ENCODE measurements around the gene VAV2.

The VAV2 gene

DNA sequence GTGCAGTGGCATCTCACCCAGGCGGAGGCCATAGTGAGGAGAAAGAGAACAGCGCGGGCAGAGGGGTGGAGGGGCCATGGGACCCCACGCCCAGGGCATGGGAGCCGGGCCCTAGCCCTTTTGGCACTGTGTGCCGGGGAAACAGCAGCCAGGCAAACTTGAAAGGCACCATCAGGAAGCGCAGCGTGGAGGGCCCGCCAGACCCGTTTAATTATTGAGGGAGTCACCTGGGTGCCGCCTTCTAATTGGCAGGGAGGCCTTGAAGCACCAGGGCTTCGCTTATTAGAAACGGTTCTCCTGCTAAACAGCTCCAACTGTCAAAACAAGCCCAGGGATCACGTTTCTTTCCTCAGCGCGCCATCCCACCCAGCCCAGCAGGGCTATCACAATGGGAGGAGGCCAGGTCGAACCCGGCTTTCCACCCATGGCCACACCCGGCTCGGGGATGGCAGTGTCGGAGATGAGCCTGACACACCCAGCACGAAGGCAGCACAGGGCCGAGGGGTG, 149.3 kb downstream of the VAV2 start:
- intact Hi-C loops (cut with DNase I), result no loop called here
- DNase-seq, result no peak

DNA sequence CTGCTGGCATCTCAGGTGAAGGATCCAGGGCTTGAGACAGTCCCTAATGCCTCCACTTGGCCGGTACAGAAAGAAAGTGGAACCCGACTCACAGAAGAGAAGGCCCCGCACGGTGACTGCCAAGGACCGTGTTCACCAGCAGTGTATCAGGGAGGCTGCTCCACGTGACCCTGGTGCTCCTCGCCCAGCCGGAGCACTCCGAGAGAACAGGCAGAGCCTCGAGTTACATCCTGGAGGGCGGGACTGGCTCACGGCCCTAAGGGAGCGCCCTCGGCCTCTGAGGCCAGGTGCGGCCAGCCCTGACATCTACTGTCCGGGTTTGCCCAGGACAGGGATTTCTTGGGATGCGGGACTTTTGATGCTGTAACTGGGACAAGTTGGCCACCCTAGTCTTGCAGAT, 149.9 kb downstream of the VAV2 start:
- intact Hi-C loops (cut with DNase I), result no loop called here
- no peak for DNase-seq

DNA sequence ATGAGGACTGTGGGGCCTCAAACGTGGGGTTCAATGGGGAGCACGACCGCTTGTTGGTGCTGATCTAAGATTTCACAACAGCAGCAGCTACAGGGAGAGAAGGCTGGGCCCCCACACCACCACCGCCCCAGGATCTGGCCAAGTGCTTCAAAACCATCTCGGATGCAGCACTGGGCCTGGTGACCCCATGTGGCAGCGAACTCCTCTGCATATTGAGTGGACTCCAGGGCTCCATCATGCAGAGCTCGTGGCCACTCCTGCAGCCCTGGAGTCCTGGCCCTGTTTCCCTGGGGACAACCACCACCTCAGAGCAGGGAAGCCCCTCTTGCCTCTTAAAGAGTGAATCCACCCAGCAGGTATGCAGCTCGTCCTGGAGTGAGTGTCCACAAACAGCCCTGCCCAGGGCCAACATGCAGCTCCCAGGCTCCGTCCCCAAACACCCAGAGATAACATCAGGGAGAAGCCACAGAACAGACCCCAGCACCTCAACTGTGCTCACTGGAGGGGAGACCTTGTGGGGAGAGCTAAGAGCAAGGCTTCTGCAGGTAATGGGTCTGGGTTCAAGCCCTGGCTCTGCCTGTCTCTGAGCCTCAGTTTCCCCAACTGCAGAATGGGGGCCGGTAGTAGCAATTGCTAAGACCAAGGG, 150.8 kb downstream of the VAV2 start:
- intact Hi-C loops (cut with DNase I), result no loop called here
- no peak for DNase-seq

DNA sequence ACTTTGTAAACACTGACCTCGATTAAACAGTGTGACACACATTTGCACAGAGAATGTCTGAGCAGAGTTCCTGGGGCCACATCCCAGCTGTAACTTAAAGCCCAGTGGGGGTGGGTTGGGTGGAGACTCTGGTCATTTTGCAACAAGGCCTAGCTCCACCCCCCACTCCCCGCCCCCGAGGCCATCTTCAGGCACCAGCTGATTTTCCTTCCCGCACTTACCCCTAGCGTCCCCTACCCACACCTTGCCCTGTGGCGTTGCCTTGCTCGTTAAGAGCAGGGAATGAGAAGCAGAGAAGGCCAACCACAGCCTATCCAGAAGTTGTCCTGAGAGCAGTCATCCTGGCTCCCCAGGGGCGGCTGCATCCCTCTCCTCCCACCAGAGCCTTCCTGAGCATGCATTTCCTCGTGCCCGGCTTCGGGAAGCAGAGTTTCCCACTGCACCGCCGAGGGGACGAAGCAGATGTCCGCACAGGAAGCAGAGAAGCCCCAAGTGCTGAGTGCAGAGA, 152.2 kb downstream of the VAV2 start:
- intact Hi-C loops (cut with DNase I), result no loop called here
- DNase-seq, result no peak

DNA sequence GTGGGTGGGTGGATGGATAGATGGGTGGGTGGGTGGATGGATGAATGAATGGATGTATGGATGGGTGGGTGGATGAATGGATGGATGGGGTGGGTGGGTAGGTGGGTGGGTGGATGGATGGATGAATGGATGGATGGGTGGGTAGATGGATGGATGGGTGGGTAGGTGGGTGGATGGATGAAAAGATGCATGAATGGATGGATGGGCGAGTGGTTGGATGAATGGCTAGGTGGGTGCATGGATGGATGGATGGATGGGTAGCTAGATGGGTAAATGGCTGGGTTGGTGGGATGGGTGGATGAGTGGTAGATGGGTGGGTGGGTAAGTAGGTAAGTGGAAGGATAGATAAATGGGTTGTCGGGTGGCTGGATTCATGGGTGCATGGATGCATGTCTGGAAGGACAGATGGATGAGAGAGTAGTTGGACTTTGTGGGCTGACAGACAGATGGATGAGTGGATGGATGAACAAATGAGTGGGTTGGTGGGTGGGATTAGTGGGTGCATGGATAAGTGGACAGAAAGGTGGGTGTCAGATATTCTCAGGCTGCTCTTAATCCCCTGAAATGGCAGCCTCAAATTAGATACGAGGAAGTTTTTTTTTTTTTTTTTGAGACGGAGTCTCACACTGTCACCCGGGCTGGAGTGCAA, 153.1 kb downstream of the VAV2 start:
- no peak for DNase-seq
- intact Hi-C loops (cut with DNase I), result no loop called here

DNA sequence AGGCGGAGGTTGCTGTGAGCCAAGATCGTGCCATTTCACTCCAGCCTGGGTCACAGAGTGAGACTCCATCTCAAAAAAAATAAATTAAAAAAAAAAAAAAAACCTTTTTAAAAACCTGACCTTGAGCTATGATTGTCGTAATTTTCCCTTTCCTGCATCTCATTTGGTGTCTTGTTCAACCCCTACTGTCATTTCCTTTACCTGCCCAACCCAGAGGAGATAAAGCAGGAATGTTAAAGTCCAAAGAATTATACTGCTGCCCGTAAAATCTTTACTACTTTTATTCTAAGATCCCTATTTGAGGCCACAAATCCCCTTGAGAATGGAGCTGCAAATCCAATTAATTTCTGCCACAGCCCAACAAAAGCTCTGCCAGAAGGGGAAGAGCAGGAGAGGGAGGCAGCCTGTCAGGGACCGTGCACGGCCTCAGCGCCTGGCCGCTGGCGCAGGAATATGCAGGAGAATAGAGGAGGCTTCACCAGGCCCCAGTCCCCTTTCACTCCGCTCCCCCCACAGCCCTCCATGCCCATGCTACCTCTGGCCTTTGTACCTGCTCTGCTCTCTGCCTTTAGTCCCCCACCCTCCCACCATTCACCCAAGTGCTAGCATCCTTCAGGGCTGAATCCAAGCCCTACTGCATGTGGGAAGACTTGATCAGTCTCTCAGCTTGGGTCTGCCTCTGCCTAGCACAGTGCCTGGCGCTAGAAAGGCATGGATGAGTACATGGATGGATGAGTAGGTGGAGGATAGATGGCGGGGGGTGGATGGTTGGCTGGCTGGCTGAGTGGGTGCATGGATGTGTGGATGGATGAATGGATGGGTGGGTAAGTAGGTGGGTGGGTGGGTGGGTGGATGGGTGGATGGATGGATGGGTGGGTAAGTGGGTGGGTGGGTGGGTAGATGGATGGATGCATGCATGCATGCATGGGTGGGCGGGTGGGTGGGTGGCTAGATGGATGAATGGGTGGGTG, 154.2 kb downstream of the VAV2 start:
- intact Hi-C loops (cut with DNase I), result no loop called here

DNA sequence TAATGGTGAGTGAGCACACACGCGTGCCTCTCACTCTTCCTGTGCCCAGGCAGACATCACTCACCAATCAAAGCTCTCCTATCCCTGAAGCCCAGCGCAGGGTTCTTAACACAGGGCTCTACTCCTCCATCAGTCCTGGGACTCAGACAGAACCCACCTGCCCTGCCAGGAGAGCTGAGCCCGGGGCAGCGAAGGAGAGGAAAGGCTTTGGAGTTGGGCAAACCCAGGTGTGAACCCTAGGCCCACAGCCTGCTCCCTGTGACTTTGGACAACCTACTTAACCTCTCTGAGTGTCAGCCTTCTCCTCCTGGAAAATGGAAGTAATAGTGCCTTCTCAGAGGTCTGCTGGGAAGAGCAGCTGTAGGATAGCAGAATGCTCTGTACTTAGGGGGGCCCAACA, 155.3 kb downstream of the VAV2 start:
- intact Hi-C loops (cut with DNase I), result no loop called here
- DNase-seq, result no peak

More for the DNA sequence above, 154.2 kb downstream of the VAV2 start:
- DNase-seq, result no peak

DNA sequence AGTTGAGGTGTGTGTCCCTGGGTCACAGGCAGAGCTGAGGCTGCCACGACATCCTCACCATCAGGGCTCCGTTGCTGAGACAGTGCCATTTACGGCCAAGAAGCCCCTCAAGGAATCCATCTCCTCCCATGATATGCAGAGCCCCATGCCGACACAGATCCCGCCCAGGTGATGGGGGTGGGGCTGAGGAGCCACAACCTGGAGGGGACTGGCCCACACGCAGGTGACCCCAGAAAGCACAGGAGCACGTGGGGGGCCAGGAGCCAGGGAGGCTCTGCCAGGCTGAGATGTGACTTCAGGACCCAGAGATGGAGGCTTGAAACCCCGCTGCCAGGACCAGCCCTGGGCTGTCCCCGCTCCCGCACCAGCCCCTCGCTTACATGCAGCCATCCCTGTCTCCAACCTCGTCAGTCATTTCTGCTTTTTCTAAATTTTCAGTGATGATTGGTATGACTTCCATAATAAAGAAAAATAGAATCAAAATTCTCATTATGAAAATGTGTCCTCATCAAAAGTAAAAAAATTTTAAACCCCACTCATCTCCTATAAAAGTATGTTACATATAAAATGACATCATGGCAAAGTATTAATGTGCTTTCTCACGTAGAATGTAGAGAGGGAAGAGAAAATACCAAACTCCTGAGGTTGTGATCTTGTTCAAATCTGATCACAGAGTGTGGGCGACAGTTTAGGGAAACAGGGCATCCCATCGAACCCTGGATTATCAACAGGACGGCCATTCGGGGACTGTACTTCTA, 155.9 kb downstream of the VAV2 start:
- intact Hi-C loops (cut with DNase I), result no loop called here
- no peak for DNase-seq

DNA sequence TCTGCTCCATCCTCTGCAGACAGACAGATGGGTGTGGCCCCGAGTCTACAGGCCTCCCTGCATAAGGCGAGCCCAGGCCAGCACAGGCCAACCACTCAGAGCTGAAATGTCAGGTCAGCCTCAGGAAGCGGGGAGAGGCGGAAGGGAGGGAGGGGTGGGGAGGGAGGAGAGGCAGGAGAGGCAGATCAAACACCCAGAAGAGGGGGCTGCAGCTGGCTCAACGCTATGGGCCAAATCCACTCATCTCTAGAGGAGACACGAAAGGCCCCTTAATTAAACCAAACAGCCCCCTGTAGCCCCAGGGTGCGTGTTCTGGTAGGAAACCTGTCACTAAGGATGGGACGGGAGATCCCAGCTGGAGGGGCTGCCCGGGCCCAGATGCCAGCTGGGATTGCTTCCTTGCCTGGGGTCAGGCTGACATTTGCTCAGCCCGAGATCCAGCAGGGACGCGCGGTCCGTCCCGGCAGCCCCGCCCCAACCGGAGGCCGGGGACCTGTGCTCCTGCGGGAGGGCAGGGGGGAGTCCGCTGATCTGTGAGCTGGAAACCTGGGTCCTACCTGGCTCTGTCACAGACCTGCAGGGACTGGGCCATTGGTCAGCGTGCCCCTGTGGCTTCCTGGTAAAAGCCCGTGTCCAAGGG, 156.7 kb downstream of the VAV2 start:
- intact Hi-C loops (cut with DNase I), result no loop called here
- no peak for DNase-seq

DNA sequence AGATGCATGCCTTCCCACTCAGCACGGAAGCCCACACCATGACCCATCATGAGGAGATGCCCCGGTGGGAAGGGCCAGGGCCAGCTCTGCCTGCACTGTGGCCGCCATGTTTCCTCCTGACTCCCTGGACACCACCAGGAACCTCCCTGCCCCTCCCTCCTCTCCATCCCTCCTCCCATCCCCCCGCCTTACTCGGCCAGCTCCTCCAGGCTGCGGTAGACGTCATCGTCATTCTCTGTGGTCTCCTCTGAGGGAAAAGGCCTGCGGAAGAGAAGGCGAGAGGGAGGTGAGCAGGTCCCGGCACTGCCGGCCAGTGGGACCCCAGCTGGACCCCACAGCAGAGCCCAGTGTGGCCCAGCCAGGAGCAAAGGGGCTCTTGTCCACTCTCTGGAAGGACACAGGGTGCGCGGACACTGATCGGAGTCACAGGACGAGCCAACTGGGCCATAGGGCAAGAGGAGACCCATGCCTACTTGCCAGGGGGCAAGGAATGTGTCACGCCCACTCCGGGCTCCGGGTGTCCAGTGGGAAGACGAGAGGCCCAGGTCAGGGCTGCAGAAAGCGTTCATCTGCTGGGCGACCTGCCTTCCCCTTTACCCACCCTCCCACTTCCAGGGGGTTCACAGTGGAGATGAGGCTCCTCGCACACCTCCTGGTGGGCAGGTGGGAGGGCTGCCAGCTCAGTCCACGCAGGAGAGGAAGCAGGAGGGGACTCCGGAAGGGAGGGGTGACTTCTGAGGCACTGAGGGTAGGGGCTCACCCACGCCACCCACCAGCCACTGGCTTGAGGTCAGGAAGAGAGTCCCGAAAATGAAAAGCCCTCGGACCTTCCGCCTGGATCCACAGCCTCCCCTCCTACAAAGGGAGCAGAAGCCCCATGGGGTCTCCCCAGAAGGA, 157.8 kb downstream of the VAV2 start:
- no peak for DNase-seq
- intact Hi-C loops (cut with DNase I), result no loop called here

DNA sequence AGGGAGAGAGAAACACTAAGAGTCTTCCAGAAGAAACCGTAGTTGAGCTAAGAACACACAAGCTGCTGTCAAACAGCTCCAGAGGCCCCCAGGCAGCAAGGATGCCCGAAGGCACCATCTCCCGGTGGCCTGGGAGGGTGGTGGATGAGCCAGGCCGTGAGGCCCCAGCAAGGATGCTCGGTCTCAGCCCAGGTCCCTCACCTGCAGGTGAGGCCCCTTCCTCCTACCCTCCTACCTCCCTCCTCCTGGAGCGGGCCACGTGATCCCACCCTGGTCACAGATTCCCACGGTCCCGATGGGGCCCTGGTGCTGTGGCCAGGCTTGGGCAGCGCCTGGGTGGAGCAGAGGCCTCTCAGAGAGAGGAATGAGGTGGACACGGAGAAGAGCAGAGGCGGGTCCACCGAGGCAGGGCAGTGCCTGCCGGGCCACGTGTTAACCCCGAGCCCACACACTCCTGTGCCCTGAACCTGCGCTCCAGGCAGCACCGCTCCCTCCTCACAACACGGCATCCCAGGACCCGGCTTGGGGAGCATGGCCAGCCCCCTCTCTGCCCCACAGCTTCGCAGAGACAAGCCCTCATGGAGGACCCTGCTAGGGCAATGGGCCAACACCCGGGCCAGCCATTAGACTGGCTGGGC, 158.6 kb downstream of the VAV2 start:
- intact Hi-C loops (cut with DNase I), result no loop called here
- no peak for DNase-seq

DNA sequence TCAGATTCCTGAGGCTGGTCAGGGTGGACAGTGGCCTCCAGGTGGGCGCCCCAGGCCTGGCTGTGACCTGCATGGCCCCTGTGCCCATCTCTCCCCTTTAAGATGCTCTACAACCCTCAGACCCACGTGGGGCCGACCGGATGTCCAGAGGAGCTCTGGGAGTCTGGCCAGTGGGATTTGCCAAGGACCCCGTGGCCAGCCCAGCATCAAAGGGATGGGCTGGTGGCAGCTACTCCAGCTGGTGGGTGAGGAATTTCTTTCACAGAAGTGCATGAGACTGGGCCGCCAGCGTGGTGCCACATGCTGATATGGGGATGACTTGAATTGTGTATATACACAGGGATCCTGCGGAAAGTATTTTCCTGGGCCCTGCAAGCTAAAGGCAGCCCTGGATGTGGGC, 159.2 kb downstream of the VAV2 start:
- intact Hi-C loops (cut with DNase I), result no loop called here
- peak in 15 of 42 donors; percentile 14 to 56 (median 30) for DNase-seq

DNA sequence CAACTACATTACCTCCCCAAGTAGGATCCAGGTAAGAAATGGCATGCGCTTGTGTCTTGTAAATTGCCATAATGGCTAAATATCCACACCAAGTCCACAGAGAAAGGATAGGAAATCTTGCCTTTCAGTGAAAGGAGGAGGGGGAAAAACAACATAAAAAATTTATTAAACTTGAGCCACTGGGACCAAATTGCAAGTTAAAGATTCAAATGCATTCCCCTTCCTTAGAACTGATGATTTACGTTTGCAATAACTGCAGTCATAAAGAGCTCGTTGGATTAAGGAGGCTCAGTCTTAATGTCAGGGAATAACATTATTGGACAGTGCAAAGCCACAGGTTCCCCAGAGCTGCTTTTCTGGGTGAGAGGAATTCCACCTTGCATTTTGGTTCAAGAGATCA, 161.4 kb downstream of the VAV2 start:
- intact Hi-C loops (cut with DNase I), result no loop called here
- no peak for DNase-seq

DNA sequence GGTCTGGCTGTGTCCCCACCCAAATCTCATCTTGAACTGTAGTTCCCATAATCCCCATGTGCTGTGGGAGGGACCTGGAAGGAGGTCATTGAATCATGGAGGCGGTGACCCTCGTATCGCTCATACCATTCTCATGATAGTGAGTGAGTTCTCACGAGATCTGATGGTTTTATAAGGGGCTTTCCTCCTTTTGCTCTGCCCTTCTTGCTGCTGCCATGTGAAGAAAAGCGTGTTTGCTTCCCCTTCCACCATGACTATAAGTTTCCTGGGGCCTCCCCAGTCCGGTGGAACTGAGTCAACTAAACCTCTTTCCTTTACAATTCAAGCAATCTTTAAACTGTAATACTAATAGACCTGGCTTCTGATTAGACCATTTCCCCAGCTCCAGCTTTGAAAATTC, 161.8 kb downstream of the VAV2 start:
- intact Hi-C loops (cut with DNase I), result no loop called here

DNA sequence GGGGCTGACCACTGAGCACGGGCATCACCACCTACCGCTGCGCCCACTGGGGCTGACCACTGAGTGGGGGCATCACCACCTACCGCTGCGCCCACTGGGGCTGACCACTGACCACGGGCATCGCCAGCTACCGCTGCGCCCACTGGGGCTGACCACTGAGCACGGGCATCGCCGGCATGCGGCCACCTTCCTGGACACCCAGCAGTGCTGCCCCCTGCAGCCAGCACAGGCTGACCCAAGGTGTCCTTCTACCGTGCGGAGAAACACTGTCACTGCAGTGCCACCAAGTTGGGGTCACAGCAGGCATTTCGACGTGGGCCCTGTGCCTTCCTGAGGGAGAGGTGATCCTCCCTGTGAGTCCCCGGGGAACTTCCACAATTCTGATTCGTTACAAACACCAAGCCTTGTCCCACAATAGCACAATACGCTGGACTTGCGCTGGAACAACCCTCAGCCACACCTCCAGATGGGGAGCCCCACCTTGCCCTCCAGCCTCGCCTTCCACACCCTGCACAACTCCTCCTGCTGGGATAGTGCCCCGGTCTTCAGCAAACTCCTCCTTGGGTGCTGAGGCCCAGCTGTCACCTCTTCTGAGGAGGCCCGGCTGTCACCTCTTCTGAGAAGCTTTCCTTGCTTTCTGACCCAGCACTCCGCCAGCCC, 163.7 kb downstream of the VAV2 start:
- no peak for DNase-seq
- intact Hi-C loops (cut with DNase I), result no loop called here

More for the DNA sequence above, 161.8 kb downstream of the VAV2 start:
- no peak for DNase-seq

DNA sequence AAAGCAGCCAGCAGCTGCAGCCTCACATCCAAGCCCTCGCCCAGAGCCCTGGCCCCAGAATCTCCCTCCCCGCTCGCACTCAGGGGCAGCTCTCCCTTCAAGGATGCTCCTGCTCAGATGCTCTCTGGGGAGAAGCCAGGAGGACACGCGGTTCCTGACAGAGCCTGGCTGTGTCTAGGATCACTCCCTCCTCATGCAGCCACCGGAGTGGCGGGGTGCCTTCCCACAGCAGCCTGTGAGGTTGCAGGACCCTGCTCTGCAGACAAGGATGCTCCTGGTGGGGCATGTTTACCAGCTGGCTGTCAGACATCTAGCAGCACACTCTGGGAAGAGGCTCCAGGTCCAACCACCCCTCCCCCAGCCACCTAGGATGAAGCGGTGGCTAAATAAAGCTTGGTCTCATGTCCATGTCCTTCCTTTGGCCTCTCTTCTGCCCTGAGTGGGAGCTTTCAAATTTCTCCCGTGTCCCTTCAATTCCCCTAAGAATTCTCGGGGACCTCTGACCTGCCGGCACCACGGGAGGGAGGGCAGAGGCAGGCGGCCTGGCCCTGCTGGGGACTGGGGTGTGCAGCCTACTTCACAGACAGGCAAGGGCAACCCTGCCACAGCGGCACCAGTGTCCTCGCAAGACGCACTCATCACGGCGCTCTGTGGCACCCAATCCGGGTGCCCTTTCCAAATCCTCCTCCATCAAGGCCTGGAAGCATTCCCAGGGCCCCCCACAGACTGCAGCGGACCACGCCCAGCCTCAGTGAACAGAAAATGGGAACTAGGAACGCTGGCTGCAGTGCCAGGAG, 165.6 kb downstream of the VAV2 start:
- DNase-seq, result peak in 10 of 42 donors; percentile 9 to 46 (median 30)
- intact Hi-C loops (cut with DNase I), result no loop called here
